Transverse colon (tissue), 4 donors: ENCODE data around the gene KRT38. TPM values are rescaled to one million over a fixed set of nuclear protein-coding genes. Genes with fewer than 3 reads are reported as not detected.

Experiments
- DNase-seq: peaks from one replicate; pipeline ENCODE4 v3.0.0-alpha.2; 2019
- H3K27ac ChIP-seq, 4 donors: fragments of 200-600 bp; sonication (generic); 2 replicates each; pipeline ENCODE4 v1.5.1; 2016 to 2018; ENCODE audit warnings: inconsistent platforms in 4 of 4
- H3K27me3 ChIP-seq: fragments of 200-600 bp; sonication (generic); 2 replicates; pipeline ENCODE4 v1.5.1; 2017; ENCODE audit warnings: inconsistent platforms
- H3K36me3 ChIP-seq, 4 donors: fragments of 200-600 bp; sonication (generic); 2 replicates each; pipeline ENCODE4 v1.5.1; 2017 to 2019; ENCODE audit warnings: inconsistent platforms in 4 of 4
- H3K4me1 ChIP-seq, 4 donors: fragments of 200-600 bp; sonication (generic); 2 replicates each; pipeline ENCODE4 v1.5.1; 2017 to 2020; ENCODE audit warnings: inconsistent platforms in 4 of 4
- H3K4me3 ChIP-seq, 4 donors: fragments of 200-600 bp; sonication (generic); 1 replicate in 1 of 4; 2 replicates in 3 of 4; pipeline versions ENCODE4 v1.5.1 to v1.6.1; 2017 to 2019; ENCODE audit warnings: inconsistent platforms in 4 of 4
- H3K9me3 ChIP-seq, 2 donors: fragments of 200-600 bp; sonication (generic); 2 replicates each; pipeline ENCODE4 v1.5.1; 2017 to 2019; ENCODE audit warnings: inconsistent platforms in 2 of 2
- EP300 ChIP-seq: sonication (generic); formaldehyde crosslinking; IDR thresholded peaks from one replicate; pipeline ENCODE4 v1.6.1; 2017; ENCODE audit warnings: antibody characterized with exemption, low read depth
- POLR2A ChIP-seq: fragments of 450-650 bp; IDR thresholded peaks from one replicate; pipeline ENCODE4 v1.6.1; 2016; ENCODE audit warnings: antibody characterized with exemption, mild to moderate bottlenecking, moderate library complexity
- POLR2AphosphoS5 ChIP-seq, 3 donors: sonication (generic); formaldehyde crosslinking; IDR thresholded peaks; one replicate each; pipeline ENCODE4 v1.6.1; 2016; ENCODE audit warnings: antibody characterized with exemption in 3 of 3
- WGBS, 2 donors: methylation state at CpG; one replicate each; pipeline ENCODE4 v1.1.5; 2018; ENCODE audit warnings: low coverage in 1 of 2; 5-methylcytosine and 5-hydroxymethylcytosine counted together
- in situ Hi-C, 4 donors: fragments of 200-750 bp; cut with MboI; loops; one replicate each; pipeline versions ENCODE4 v1.15.0 to v1.15.1; 2017; ENCODE audit warnings: low sequenced_read_pairs in 3 of 4, low pct_ligation_motif_present in 1 of 4, low pct_unique_long_range_greater_than_20kb in 1 of 4
- intact Hi-C: fragments of 100-400 bp; cut with DNase I; formaldehyde crosslinking; loops from one replicate; pipeline ENCODE4 v1.15.1; 2023; ENCODE audit warnings: low total_unique reads
- total RNA-seq, 4 donors: library from RNA; depleted of rRNA; stranded (reverse); fragments of >200 nt; gene quantifications; one replicate each; pipeline ENCODE4 v1.1.0, GENCODE V29; 2016
- TF ChIP-seq, protein P1 (sequence below), 5 experiments: fragments of 200-600 bp in 3 of 5; fragments of 450-650 bp in 2 of 5; sonication (generic) in 3 of 5; IDR thresholded peaks; 1 replicate in 2 of 5; 2 replicates in 3 of 5; pipeline ENCODE4 v1.5.1; 2016 to 2017; ENCODE audit warnings: antibody characterized with exemption in 5 of 5, inconsistent platforms in 3 of 5, mild to moderate bottlenecking in 2 of 5, moderate library complexity in 1 of 5

Gene KRT38
- total RNA-seq, 4 donors from 2014 or later = not detected

- TF ChIP-seq POLR2AphosphoS5 (IDR thresholded peaks at IDR 0.05) = no peak
- TF ChIP-seq POLR2A = no peak
- no peak for TF ChIP-seq EP300
- TF ChIP-seq, protein P1, sequence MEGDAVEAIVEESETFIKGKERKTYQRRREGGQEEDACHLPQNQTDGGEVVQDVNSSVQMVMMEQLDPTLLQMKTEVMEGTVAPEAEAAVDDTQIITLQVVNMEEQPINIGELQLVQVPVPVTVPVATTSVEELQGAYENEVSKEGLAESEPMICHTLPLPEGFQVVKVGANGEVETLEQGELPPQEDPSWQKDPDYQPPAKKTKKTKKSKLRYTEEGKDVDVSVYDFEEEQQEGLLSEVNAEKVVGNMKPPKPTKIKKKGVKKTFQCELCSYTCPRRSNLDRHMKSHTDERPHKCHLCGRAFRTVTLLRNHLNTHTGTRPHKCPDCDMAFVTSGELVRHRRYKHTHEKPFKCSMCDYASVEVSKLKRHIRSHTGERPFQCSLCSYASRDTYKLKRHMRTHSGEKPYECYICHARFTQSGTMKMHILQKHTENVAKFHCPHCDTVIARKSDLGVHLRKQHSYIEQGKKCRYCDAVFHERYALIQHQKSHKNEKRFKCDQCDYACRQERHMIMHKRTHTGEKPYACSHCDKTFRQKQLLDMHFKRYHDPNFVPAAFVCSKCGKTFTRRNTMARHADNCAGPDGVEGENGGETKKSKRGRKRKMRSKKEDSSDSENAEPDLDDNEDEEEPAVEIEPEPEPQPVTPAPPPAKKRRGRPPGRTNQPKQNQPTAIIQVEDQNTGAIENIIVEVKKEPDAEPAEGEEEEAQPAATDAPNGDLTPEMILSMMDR (IDR thresholded peaks at IDR 0.05) = no peak
- H3K27ac ChIP-seq = no peak overlapping the region
Measured at GRCh38 chr17:41462705-41463104, 21.9 kb upstream of the KRT38 start.

DNA sequence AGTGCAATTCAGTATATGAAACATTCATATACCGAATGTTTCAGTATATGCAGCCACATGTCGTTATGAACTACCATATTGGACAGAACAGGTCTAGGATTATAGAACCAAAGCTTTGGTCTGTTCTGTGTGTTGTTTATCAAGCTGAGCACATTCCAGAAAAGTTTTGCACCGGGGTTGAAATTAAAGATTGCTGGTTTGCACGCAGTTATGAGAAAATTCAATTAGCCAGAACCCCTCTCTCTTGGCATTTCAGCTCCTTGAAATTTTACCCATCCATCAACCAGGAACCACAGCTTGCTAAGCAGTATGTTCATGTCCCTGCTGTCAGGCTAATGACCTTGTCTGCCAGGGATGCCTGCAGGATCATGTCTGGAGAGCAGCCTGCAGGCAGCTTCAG, 16.9 kb upstream of the KRT38 start:
- intact Hi-C loops = no loop called here
- no peak for DNase-seq
- Histone ChIP-seq H3K27ac (no peak overlapping the region), H3K4me1 (no peaks in the 10 kb centered on the region), H3K4me3 (no peak overlapping the region), H3K9me3 (no peaks in the 10 kb centered on the region), H3K27me3 (peaks cover 4% of the 10 kb centered on the region), H3K36me3 (no peaks in the 10 kb centered on the region)
- in situ Hi-C loops = no loop called here
- WGBS, 2 donors = 83% methylated on average over 4 of the region's 4 CpGs; no CpG with 5 or more reads in 1 of the 2 donors
- TF ChIP-seq, protein P1 (IDR thresholded peaks at IDR 0.05) = no peak
- TF ChIP-seq EP300 = no peak
- TF ChIP-seq POLR2AphosphoS5 (IDR thresholded peaks at IDR 0.05) = no peak
- TF ChIP-seq POLR2A = no peak

More at GRCh38 chr17:41462705-41463104, 21.9 kb upstream of the KRT38 start:
- H3K4me1 ChIP-seq = no peaks in the 10 kb centered on the region
- DNase-seq = no peak
- 73% methylated on average over 15 of the region's 15 CpGs; no CpG with 5 or more reads in 1 of the 2 donors for WGBS, 2 donors
- intact Hi-C loops (no loop called here), in situ Hi-C loops (no loop called here)
- H3K9me3 ChIP-seq = no peaks in the 10 kb centered on the region
- no peak overlapping the region for H3K4me3 ChIP-seq
- no peaks in the 10 kb centered on the region for H3K27me3 ChIP-seq
- no peaks in the 10 kb centered on the region for H3K36me3 ChIP-seq

DNA sequence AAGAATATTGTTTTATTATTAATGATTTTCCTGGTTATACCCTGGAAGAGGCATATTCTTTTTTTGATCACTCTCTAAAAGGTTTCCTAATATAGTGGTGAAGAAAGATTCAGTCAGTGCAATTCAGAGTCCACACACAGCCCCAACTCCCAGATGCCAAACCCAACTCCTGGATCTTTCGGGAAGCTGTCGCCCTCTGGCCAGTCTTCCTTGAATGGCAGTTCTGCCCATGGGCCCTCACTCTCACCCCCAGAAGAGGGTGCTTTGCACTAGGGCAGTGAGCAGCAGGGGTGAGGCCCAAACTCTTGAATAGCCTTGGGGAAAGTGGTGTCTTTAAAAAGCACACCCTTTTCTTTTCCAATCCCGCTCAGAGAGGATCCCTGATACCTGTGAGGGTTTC, 15.4 kb upstream of the KRT38 start:
- TF ChIP-seq POLR2A (no peak), EP300 (no peak), POLR2AphosphoS5 (IDR thresholded peaks at IDR 0.05) (no peak)
- TF ChIP-seq, protein P1 (IDR thresholded peaks at IDR 0.05) = no peak
- DNase-seq = no peak
- H3K27me3 ChIP-seq = peaks cover 9% of the 10 kb centered on the region
- 90% methylated on average over 3 of the region's 3 CpGs; no CpG with 5 or more reads in 1 of the 2 donors for WGBS, 2 donors
- no peak overlapping the region for H3K4me3 ChIP-seq
- no peak overlapping the region for H3K27ac ChIP-seq
- in situ Hi-C loops (no loop called here), intact Hi-C loops (no loop called here)
- no peaks in the 10 kb centered on the region for H3K36me3 ChIP-seq
- no peaks in the 10 kb centered on the region for H3K9me3 ChIP-seq
- H3K4me1 ChIP-seq = no peaks in the 10 kb centered on the region

DNA sequence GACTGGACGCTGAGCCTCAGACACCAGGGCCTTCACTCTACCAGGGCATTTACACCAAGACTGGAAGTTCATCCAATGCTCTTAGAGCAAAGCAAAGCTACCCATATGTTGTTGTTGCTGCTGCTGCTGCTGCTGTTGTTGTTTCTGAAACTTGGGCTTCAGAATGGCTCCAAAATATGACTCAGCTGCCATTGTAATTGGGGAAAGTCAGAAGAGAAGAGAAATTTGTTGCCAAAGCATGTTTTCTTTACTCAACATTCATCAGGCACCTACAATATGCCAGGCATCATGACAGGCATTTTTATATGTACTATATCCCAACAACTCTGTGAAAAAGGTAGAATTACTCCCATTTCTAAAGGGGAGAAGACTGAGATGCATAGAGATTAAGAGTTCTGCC, 14.5 kb upstream of the KRT38 start:
- Histone ChIP-seq H3K27ac (no peak overlapping the region), H3K36me3 (no peaks in the 10 kb centered on the region), H3K4me3 (no peak overlapping the region), H3K27me3 (peaks cover 9% of the 10 kb centered on the region), H3K4me1 (no peaks in the 10 kb centered on the region), H3K9me3 (no peaks in the 10 kb centered on the region)
- no peak for TF ChIP-seq POLR2AphosphoS5 (IDR thresholded peaks at IDR 0.05)
- no peak for TF ChIP-seq POLR2A
- TF ChIP-seq, protein P1 (IDR thresholded peaks at IDR 0.05) = no peak
- no peak for TF ChIP-seq EP300
- in situ Hi-C loops (no loop called here), intact Hi-C loops (no loop called here)
- DNase-seq = no peak
- WGBS, 2 donors = 76% methylated on average over 1 of the region's 1 CpG; no CpG with 5 or more reads in 1 of the 2 donors
